HepG2 (cell line): ENCODE data around the gene HPD. TPM values are rescaled to one million over a fixed set of nuclear protein-coding genes. Genes with fewer than 3 reads are reported as not detected.

Experiments used
- CREM ChIP-seq, 2 experiments: sonication (generic) in 1 of 2; formaldehyde crosslinking in 1 of 2; IDR thresholded peaks; 2 replicates each; pipeline versions ENCODE4 v1.4.0 to v1.6.1; 2016 to 2020; ENCODE audit warnings: antibody characterized with exemption in 1 of 2, mild to moderate bottlenecking in 1 of 2, missing genetic modification reagents in 1 of 2
- FOXC1 ChIP-seq: sonication (generic); formaldehyde crosslinking; IDR thresholded peaks from 2 replicates; pipeline ENCODE4 v1.8.0; 2022; ENCODE audit warnings: mild to moderate bottlenecking, missing genetic modification reagents, borderline replicate concordance
- GATA4 ChIP-seq: sonication (generic); IDR thresholded peaks from 2 replicates; pipeline ENCODE4 v1.6.1; 2016; ENCODE audit warnings: antibody characterized with exemption, low read depth, borderline replicate concordance
- LBX2 ChIP-seq: sonication (generic); formaldehyde crosslinking; IDR thresholded peaks from 2 replicates; pipeline ENCODE4 v1.5.0; 2020; ENCODE audit warnings: missing genetic modification reagents, mild to moderate bottlenecking, borderline replicate concordance
- PCBP2 ChIP-seq: fragments of 200-400 bp; formaldehyde crosslinking; optimal IDR thresholded peaks from 2 replicates; pipeline ENCODE3; 2018; ENCODE audit warnings: low read length, low read depth; ENCODE audit not compliant: poor library complexity, severe bottlenecking
- RELA ChIP-seq: sonication (generic); formaldehyde crosslinking; IDR thresholded peaks from 2 replicates; pipeline ENCODE4 v1.4.0; 2020; ENCODE audit warnings: missing genetic modification reagents
- SIX4 ChIP-seq: sonication (generic); formaldehyde crosslinking; IDR thresholded peaks from 2 replicates; pipeline ENCODE4 v1.4.0; 2020; ENCODE audit warnings: missing genetic modification reagents
- SMC3 ChIP-seq: IDR thresholded peaks from 2 replicates; pipeline ENCODE4 v1.6.1; 2011; ENCODE audit warnings: low read length, improper control_type of control experiment
- SNRNP70 ChIP-seq: fragments of 200-400 bp; formaldehyde crosslinking; IDR thresholded peaks from 2 replicates; pipeline ENCODE4 v1.6.1; 2017; ENCODE audit warnings: mild to moderate bottlenecking, low read depth, low read length, moderate library complexity
- SRSF4 ChIP-seq: fragments of 200-400 bp; formaldehyde crosslinking; IDR thresholded peaks from one replicate; pipeline ENCODE4 v1.6.1; 2018; ENCODE audit warnings: mild to moderate bottlenecking, low read depth, low read length, moderate library complexity; ENCODE audit not compliant: poor library complexity, severe bottlenecking
- TBP ChIP-seq: sonication (generic); formaldehyde crosslinking; IDR thresholded peaks from 2 replicates; pipeline ENCODE4 v1.5.0; 2020; ENCODE audit warnings: missing genetic modification reagents
- ZNF280D ChIP-seq: sonication (generic); formaldehyde crosslinking; IDR thresholded peaks from 2 replicates; pipeline ENCODE4 v1.5.1; 2020; ENCODE audit warnings: mild to moderate bottlenecking, missing genetic modification reagents
- ZNF446 ChIP-seq: sonication (generic); formaldehyde crosslinking; IDR thresholded peaks from 2 replicates; pipeline ENCODE4 v1.5.0; 2020; ENCODE audit warnings: mild to moderate bottlenecking, missing genetic modification reagents
- polyA plus RNA-seq, 8 experiments: library from polyadenylated mRNA; depleted of rRNA in 3 of 8; stranded (reverse) in 7 of 8; unstranded in 1 of 8; fragments of >200 nt; fragmentation: Illumina TruSeq in 4 of 8; extraction: Trizol in 4 of 8; gene quantifications; 2 replicates each; pipeline versions ENCODE4 v1.2.1 to v1.2.3, GENCODE V29; 2011 to 2016; ENCODE audit warnings: low read depth in 4 of 8, missing spikeins in 1 of 8, mixed read lengths in 1 of 8; ENCODE audit not compliant: insufficient read depth in 1 of 8
- total RNA-seq, 5 experiments: library from RNA; depleted of rRNA; stranded (reverse); fragments of >200 nt; fragmentation: Illumina TruSeq; extraction: Trizol; gene quantifications; 2 replicates each; pipeline ENCODE4 v1.2.3, GENCODE V29; 2016; ENCODE audit warnings: low read depth in 1 of 5
- TF ChIP-seq, protein P1 (sequence below), 2 experiments: fragments of 450-650 bp in 1 of 2; sonication (generic) in 1 of 2; formaldehyde crosslinking in 1 of 2; IDR thresholded peaks; 2 replicates each; pipeline versions ENCODE4 v1.6.1 to v1.8.0; 2016 to 2022; ENCODE audit warnings: antibody characterized with exemption in 1 of 2, mild to moderate bottlenecking in 1 of 2, missing genetic modification reagents in 1 of 2

HPD gene
- total and polyA plus RNA-seq, 2 of the 13 experiments (the other 11 are each of a cell fraction or from before 2014, with no cell fraction given): 120 to 195 TPM

- TF ChIP-seq ZNF280D: no peak; the same call in 1 of the 2 replicates
- no peak; the same call in none of the 2 replicates for TF ChIP-seq SMC3
- peak; percentile 69 for TF ChIP-seq CREM (IDR thresholded peaks at IDR 0.05)
- no peak for TF ChIP-seq CREM (CRISPR knock-in tag; IDR thresholded peaks at IDR 0.05)
- TF ChIP-seq SIX4 (CRISPR knock-in tag): 0 out of 2 replicates have a peak, but pooled peaks have one; percentile 26
- TF ChIP-seq PCBP2: no peak
- TF ChIP-seq GATA4: no peak; the same call in 1 of the 2 replicates
- TF ChIP-seq FOXC1 (CRISPR knock-in tag): no peak; the same call in 1 of the 2 replicates
- no peak for TF ChIP-seq LBX2
- TF ChIP-seq, protein P1, sequence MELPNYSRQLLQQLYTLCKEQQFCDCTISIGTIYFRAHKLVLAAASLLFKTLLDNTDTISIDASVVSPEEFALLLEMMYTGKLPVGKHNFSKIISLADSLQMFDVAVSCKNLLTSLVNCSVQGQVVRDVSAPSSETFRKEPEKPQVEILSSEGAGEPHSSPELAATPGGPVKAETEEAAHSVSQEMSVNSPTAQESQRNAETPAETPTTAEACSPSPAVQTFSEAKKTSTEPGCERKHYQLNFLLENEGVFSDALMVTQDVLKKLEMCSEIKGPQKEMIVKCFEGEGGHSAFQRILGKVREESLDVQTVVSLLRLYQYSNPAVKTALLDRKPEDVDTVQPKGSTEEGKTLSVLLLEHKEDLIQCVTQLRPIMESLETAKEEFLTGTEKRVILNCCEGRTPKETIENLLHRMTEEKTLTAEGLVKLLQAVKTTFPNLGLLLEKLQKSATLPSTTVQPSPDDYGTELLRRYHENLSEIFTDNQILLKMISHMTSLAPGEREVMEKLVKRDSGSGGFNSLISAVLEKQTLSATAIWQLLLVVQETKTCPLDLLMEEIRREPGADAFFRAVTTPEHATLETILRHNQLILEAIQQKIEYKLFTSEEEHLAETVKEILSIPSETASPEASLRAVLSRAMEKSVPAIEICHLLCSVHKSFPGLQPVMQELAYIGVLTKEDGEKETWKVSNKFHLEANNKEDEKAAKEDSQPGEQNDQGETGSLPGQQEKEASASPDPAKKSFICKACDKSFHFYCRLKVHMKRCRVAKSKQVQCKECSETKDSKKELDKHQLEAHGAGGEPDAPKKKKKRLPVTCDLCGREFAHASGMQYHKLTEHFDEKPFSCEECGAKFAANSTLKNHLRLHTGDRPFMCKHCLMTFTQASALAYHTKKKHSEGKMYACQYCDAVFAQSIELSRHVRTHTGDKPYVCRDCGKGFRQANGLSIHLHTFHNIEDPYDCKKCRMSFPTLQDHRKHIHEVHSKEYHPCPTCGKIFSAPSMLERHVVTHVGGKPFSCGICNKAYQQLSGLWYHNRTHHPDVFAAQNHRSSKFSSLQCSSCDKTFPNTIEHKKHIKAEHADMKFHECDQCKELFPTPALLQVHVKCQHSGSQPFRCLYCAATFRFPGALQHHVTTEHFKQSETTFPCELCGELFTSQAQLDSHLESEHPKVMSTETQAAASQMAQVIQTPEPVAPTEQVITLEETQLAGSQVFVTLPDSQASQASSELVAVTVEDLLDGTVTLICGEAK (IDR thresholded peaks at IDR 0.05): no peak
- TF ChIP-seq, protein P1 (CRISPR knock-in tag; IDR thresholded peaks at IDR 0.05): no peak
- no peak for TF ChIP-seq SNRNP70
- TF ChIP-seq RELA (CRISPR knock-in tag): no peak
- TF ChIP-seq TBP: no peak
- TF ChIP-seq SRSF4: no peak
- TF ChIP-seq ZNF446 (CRISPR knock-in tag): no peak
Measured at GRCh38 chr12:121858662-121859572, at the start of gene HPD (continued).
